Psoas muscle (tissue), 8 donors: ENCODE measurements around the gene ASTN1. TPM values are rescaled to one million over a fixed set of nuclear protein-coding genes. Genes with fewer than 3 reads are reported as not detected.

ENCODE experiments used
- ATAC-seq, 4 donors: fragments of 200-7000 bp; cut with Tn5 transposase; one replicate each; pipeline ENCODE4 v1.9.1; 2020; ENCODE audit warnings: moderate library complexity in 3 of 4, mild to moderate bottlenecking in 2 of 4
- DNase-seq, 2 donors: peaks; one replicate each; pipeline ENCODE4 v3.0.0-alpha.2; 2020
- H3K27ac ChIP-seq: fragments of 200-600 bp; one replicate; pipeline ENCODE4 v1.8.0; 2022
- H3K27me3 ChIP-seq, 3 donors: fragments of 200-600 bp in 1 of 3; one replicate each; pipeline versions ENCODE4 v1.6.1 to v1.8.0; 2013 to 2022; ENCODE audit warnings: low read length in 2 of 3, mild to moderate bottlenecking in 2 of 3, moderate library complexity in 1 of 3; ENCODE audit not compliant: insufficient read depth in 3 of 3
- H3K36me3 ChIP-seq, 2 donors: fragments of 200-600 bp in 1 of 2; one replicate each; pipeline versions ENCODE4 v1.6.1 to v1.8.0; 2013 to 2022; ENCODE audit warnings: low read depth in 1 of 2, mild to moderate bottlenecking in 1 of 2, moderate library complexity in 1 of 2; ENCODE audit not compliant: insufficient read depth in 1 of 2
- H3K4me1 ChIP-seq: fragments of 200-600 bp; one replicate; pipeline ENCODE4 v1.8.0; 2022
- H3K4me3 ChIP-seq: fragments of 200-600 bp; one replicate; pipeline ENCODE4 v1.8.0; 2022; ENCODE audit warnings: mild to moderate bottlenecking
- H3K9me3 ChIP-seq: fragments of 200-600 bp; one replicate; pipeline ENCODE4 v1.8.0; 2022
- CTCF ChIP-seq: fragments of 200-600 bp; IDR thresholded peaks from one replicate; pipeline ENCODE4 v1.8.0; 2022; ENCODE audit warnings: antibody characterized with exemption
- WGBS, 3 donors: extraction: QIAGEN DNeasy Blood & Tissue Kit; methylation state at CpG; one replicate each; pipeline versions ENCODE4 v1.1.6 to v1.1.7; 2013; 5-methylcytosine and 5-hydroxymethylcytosine counted together
- intact Hi-C, 2 donors: fragments of 100-400 bp; cut with DNase I; formaldehyde crosslinking; loops; one replicate each; pipeline versions ENCODE4 v1.11.0 to v1.14.2; 2022
- polyA plus RNA-seq, 3 donors: library from polyadenylated mRNA; stranded (reverse); fragments of 200-250 nt; gene quantifications; one replicate each; pipeline ENCODE4 v1.2.3, GENCODE V29; 2013
- total RNA-seq, 4 donors: library from RNA; stranded (reverse); fragmentation: NEBNext Ultra II Directional in 2 of 4; extraction: Animal tissue kit (Norgen Biotek cat#: 25700) in 2 of 4; gene quantifications; one replicate each; pipeline versions ENCODE4 v1.2.1 to v1.2.4, GENCODE V29; 2021 to 2023
- donor health status: healthy with polysubstance abuse.
- donor health status: DM: no; HTN: no; CAD: no; lungs with moderate emphysema.
- donor health status: Bipolar disorder and iron deficiency.
- donor health status: healthy.
- donor health status: DM: yes; HTN: yes; CAD: no.
- donor health status: DM: no; HTN: no; CAD: no.
- donor health status: DM: no; HTN: no; CAD: no.
- donor health status: DM: yes; HTN: yes; CAD: no.

Gene ASTN1
- total and polyA plus RNA-seq, 7 donors = 0.03 to 0.51 (median 0.11) TPM; not detected in 1

DNA sequence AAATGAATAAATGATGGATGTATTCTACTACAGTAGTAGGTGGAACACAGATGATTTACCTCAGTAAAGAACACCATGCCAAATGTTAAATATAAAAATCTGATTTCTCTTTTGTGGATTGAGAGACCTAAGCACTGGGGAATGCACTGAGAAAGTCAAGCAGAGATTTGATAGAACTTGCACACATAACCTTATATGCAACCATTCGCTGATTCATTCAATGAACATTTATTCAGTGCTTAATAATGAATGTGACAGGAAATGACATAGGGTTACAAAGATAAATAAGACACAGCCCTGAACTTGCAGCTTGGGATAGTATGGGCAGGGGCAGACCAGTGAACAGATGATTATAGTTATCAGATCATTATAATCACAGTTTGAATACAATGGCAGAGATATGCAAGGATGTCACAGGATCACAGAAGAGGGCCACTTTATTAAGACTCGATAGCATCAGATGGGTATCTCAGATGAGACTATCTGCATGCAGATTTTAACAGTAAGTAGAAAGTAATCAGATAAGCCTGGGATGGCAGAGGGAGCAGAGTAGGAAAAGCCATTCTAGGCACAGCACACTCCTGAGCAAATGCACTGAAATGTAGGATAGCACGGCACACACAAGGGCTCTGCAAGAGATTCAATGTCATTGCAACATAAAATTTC, 169.4 kb downstream of the ASTN1 start:
- no peaks in the 10 kb centered on the region for H3K36me3 ChIP-seq
- TF ChIP-seq CTCF = no peak
- no peaks in the 10 kb centered on the region for H3K4me1 ChIP-seq
- ATAC-seq (no peak), DNase-seq (no peak)
- no peaks in the 10 kb centered on the region for H3K9me3 ChIP-seq
- no peak overlapping the region for H3K27ac ChIP-seq
- H3K4me3 ChIP-seq = no peak overlapping the region
- WGBS, 3 donors = 74 to 86% (median 75%) methylated on average over 3 of the region's 3 CpGs
- peaks cover 0 to 3% (median 0%) of the 10 kb centered on the region in 3 donors for H3K27me3 ChIP-seq
- intact Hi-C loops = no loop called here

DNA sequence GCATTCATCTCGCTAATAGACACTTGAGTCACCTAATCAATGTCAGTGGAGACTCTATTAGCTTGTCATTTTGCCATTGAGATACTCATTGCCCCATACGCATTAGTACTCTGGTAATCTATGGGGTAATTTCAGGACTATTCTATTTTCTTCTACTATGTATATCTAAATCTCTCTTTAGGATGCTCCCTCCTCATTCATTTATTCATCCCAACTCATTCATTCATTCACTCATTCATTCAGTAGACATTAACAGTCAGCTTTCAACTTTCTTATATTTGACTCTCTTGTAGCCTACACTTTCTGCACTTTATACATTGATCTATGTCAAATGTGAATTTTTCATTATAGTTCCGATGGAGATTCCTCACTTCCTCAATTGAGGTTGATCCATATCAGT, 170.9 kb downstream of the ASTN1 start:
- H3K9me3 ChIP-seq = no peaks in the 10 kb centered on the region
- ATAC-seq (no peak), DNase-seq (no peak)
- H3K4me1 ChIP-seq = no peaks in the 10 kb centered on the region
- H3K4me3 ChIP-seq = no peak overlapping the region
- WGBS, 3 donors = 82 to 88% (median 88%) methylated on average over 3 of the region's 3 CpGs
- TF ChIP-seq CTCF = no peak
- no peak overlapping the region for H3K27ac ChIP-seq
- intact Hi-C loops = no loop called here
- peaks cover 0 to 3% (median 0%) of the 10 kb centered on the region in 3 donors for H3K27me3 ChIP-seq
- no peaks in the 10 kb centered on the region for H3K36me3 ChIP-seq

GRCh38 chr1:176989754-176990153, 174.8 kb downstream of the ASTN1 start:
- H3K27me3 ChIP-seq = no peaks in the 10 kb centered on the region
- intact Hi-C loops = no loop called here
- H3K27ac ChIP-seq = no peak overlapping the region
- H3K9me3 ChIP-seq = no peaks in the 10 kb centered on the region
- H3K4me3 ChIP-seq = no peak overlapping the region
- H3K36me3 ChIP-seq = no peaks in the 10 kb centered on the region
- H3K4me1 ChIP-seq = no peaks in the 10 kb centered on the region
- 67 to 82% (median 74%) methylated on average over 1 of the region's 1 CpG for WGBS, 3 donors
- TF ChIP-seq CTCF = no peak
- DNase-seq = no peak
- no peak for ATAC-seq

DNA sequence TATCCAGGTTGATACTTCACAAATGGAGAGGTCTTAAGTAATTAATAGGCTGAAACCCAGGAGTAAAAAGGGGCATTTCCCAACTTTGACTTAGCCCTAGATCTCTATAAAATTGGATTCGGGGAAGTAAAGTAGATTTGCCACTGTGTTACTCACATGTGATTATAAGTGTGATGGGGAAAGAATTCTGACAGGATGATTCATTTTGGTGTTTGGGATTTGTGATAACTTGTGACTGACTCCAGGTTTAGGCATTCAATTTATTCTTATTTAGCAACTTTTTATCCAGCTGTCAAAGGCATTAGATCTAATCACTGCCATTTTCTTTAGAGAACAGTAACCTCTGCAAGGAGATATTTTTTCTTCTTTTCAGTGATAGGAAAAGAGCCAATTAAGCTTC, 175.5 kb downstream of the ASTN1 start:
- H3K9me3 ChIP-seq = no peaks in the 10 kb centered on the region
- no peaks in the 10 kb centered on the region for H3K4me1 ChIP-seq
- DNase-seq = no peak
- WGBS, 3 donors = 45 to 69% (median 62%) methylated on average over 1 of the region's 1 CpG
- TF ChIP-seq CTCF = no peak
- H3K27ac ChIP-seq = no peak overlapping the region
- intact Hi-C loops = no loop called here
- no peaks in the 10 kb centered on the region for H3K36me3 ChIP-seq
- H3K4me3 ChIP-seq = no peak overlapping the region
- ATAC-seq = no peak
- no peaks in the 10 kb centered on the region for H3K27me3 ChIP-seq

DNA sequence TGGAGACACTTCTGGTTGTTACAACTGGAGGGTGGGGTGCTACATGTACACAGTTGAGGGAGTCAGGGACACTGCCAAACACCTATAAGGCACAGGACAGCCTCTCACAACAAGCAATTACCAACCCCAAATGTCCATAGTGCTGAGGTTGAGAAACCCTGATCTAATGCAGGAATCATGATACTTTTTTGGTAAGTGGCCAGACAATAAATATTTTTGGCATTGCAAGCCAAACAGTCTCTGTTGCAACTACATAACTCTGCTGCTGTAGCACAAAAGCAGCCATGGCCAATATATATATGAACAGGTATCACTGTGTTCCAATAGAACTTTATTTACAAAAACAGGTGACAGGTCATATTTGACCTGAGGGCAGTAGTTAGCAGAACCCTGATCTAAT, 177.5 kb downstream of the ASTN1 start:
- no peak for DNase-seq
- H3K36me3 ChIP-seq = no peaks in the 10 kb centered on the region
- no peaks in the 10 kb centered on the region for H3K27me3 ChIP-seq
- intact Hi-C loops = no loop called here
- H3K4me3 ChIP-seq = no peak overlapping the region
- no peak for ATAC-seq
- H3K27ac ChIP-seq = no peak overlapping the region
- no peaks in the 10 kb centered on the region for H3K9me3 ChIP-seq
- no peak for TF ChIP-seq CTCF
- H3K4me1 ChIP-seq = no peaks in the 10 kb centered on the region
